ENCODE data around the gene APBB1. TPM values are rescaled to one million over a fixed set of nuclear protein-coding genes. Genes with fewer than 3 reads are reported as not detected.

The APBB1 gene
- total RNA-seq, 4 donors from 2014 or later = 16.2 to 110 (median 38.0) TPM

DNA sequence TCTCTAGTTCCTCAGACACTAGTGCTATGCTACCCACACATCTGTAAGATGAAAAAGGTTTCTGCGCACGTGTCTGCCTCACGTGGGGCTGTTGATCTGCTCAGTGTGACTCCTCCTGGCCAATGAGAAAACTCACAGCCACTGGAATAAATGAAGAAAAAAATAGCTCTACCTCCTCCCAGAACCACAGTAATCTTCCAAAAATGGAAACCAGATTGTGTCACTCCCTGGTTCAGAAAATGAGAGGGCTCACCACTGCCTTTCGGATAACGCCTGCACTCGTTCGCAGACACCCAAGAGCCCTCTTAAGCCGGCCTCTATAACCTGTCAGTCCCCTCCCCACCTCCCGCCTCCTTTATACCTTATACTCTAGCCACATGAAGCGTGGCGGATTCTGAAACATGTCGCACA lies 5.1 kb downstream of the APBB1 start:
- H3K27ac ChIP-seq = no peak overlapping the region
- intact Hi-C loops (cut with DNase I; ENCODE audit: low total_unique reads) = no loop called here
- no peaks in the 10 kb centered on the region for H3K9me3 ChIP-seq
- H3K27me3 ChIP-seq = no peaks in the 10 kb centered on the region
- no peak for DNase-seq
- no peak for TF ChIP-seq POLR2A (IDR thresholded peaks at IDR 0.05)
- TF ChIP-seq, protein P1, sequence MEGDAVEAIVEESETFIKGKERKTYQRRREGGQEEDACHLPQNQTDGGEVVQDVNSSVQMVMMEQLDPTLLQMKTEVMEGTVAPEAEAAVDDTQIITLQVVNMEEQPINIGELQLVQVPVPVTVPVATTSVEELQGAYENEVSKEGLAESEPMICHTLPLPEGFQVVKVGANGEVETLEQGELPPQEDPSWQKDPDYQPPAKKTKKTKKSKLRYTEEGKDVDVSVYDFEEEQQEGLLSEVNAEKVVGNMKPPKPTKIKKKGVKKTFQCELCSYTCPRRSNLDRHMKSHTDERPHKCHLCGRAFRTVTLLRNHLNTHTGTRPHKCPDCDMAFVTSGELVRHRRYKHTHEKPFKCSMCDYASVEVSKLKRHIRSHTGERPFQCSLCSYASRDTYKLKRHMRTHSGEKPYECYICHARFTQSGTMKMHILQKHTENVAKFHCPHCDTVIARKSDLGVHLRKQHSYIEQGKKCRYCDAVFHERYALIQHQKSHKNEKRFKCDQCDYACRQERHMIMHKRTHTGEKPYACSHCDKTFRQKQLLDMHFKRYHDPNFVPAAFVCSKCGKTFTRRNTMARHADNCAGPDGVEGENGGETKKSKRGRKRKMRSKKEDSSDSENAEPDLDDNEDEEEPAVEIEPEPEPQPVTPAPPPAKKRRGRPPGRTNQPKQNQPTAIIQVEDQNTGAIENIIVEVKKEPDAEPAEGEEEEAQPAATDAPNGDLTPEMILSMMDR (IDR thresholded peaks at IDR 0.05) = no peak
- no peaks in the 10 kb centered on the region for H3K4me1 ChIP-seq
- no peaks in the 10 kb centered on the region for H3K36me3 ChIP-seq
- no peak overlapping the region for H3K4me3 ChIP-seq

DNA sequence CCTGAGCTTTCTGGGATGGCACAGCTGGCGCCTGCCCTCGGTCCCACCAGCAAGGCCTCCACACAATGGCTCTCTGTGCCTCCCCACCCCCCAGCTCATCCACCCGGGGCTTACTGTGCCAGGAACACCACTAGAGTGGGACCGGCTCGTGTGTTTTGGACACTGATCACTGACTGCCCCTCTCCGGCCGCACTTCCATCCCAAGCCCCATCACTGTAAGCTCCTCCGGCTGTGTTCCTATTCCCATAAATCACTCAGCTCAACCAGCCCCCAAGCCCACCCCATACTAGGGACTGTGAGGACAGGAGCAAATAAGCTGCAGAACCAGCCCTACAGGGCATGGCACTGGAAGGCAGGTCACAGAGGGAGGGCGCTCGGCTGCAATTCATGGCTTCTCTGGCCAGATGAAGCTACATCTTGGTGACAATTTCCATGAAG lies 7.3 kb downstream of the APBB1 start:
- Histone ChIP-seq H3K9me3 (no peaks in the 10 kb centered on the region), H3K36me3 (no peaks in the 10 kb centered on the region), H3K4me1 (no peaks in the 10 kb centered on the region), H3K4me3 (no peak overlapping the region), H3K27me3 (no peaks in the 10 kb centered on the region), H3K27ac (no peak overlapping the region)
- TF ChIP-seq, protein P1 (IDR thresholded peaks at IDR 0.05) = no peak
- TF ChIP-seq POLR2A (IDR thresholded peaks at IDR 0.05) = no peak
- DNase-seq = no peak
- intact Hi-C loops (cut with DNase I; ENCODE audit: low total_unique reads) = no loop called here

DNA sequence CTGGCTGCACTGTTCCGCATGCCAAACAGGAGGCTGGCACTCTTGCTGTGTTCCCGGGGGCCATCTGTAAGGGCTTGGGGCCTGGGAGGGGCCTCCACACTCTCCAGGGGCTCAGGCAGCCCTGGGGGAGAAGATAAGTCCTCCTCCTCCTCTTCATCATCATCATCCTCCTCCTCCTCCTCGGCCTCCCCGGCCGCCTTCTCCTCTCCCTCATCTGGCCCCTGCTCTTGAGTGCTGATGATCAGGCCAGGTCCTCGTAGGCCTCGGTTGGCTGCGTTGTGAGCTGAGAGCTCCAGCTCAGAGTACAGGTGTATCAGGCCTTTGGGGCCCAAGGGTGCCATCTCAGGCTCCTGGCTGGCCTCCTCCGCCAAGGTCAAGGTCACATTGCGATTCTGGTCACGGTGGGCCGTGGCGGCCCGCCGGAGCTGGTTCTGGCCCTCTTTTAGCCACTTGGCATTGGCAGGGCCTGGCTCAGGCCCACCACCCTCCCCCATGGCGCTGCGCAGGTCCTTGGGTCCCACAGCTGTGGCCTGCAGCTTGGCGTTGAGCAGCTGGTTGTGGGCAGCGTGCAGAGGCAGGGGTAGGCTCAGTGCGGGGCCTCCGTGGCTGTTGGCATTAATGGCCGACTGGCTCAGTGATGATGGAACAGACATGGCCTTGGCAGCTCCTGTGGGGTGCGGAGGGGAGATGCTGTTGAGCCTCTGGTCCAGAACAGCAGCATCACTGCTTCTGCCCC lies 8.0 kb downstream of the APBB1 start:
- intact Hi-C loops (cut with DNase I; ENCODE audit: low total_unique reads) = no loop called here
- TF ChIP-seq POLR2A (IDR thresholded peaks at IDR 0.05) = no peak
- TF ChIP-seq, protein P1 (IDR thresholded peaks at IDR 0.05) = no peak
- H3K36me3 ChIP-seq = no peaks in the 10 kb centered on the region
- no peaks in the 10 kb centered on the region for H3K9me3 ChIP-seq
- H3K27me3 ChIP-seq = no peaks in the 10 kb centered on the region
- no peak overlapping the region for H3K4me3 ChIP-seq
- no peak for DNase-seq
- H3K4me1 ChIP-seq = no peaks in the 10 kb centered on the region
- no peak overlapping the region for H3K27ac ChIP-seq

DNA sequence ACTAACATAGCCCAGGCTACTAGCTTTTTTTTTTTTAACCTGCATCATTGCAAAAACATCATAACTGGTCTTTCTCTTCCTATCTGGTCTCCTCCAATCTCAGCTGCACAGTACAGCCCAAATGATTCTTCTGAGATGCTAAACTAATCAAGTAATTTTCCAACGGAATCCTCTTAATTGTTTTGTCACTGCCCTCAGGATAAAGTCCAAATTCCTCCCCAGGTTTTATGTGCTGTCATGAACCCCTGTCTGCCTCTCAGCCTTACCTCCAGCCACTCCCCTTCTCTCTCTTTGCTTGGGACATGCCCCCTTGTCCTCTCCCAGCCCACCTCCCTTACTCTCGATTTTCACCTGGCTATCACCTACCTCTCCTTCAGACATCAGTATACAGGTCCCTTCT lies 12.5 kb downstream of the APBB1 start:
- H3K27me3 ChIP-seq = no peaks in the 10 kb centered on the region
- no peaks in the 10 kb centered on the region for H3K9me3 ChIP-seq
- DNase-seq = no peak
- no peak overlapping the region for H3K27ac ChIP-seq
- intact Hi-C loops (cut with DNase I; ENCODE audit: low total_unique reads) = no loop called here
- TF ChIP-seq, protein P1 (IDR thresholded peaks at IDR 0.05) = no peak
- no peak for TF ChIP-seq POLR2A (IDR thresholded peaks at IDR 0.05)
- peaks cover 0 to 12% of the 10 kb centered on the region in 2 donors for H3K4me1 ChIP-seq
- no peaks in the 10 kb centered on the region for H3K36me3 ChIP-seq
- H3K4me3 ChIP-seq = no peak overlapping the region

DNA sequence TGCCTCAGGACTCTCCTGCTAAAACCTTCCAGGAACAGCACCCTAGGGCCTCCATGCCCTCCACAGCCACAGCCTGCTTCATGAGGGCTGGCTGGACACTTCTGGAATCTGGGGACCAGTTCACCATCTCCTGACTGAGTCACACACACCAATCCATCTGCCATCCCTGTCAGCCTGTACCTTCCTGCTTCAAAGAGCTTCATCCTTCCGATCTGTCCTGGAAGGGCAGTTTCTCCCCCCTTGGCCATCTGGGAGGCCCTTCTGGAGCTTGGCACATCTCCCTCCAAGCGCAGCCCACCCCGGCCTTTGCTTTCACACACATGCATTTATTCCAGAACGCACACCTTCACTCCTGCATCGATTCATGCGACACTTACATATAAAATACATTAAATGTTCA lies 13.0 kb downstream of the APBB1 start:
- Histone ChIP-seq H3K36me3 (no peaks in the 10 kb centered on the region), H3K4me3 (no peak overlapping the region)

More for the DNA sequence above, 13.0 kb downstream of the APBB1 start:
- intact Hi-C loops (cut with DNase I; ENCODE audit: low total_unique reads) = no loop called here
- TF ChIP-seq, protein P1 (IDR thresholded peaks at IDR 0.05) = no peak
- TF ChIP-seq POLR2A (IDR thresholded peaks at IDR 0.05) = no peak
- Histone ChIP-seq H3K27ac (no peak overlapping the region), H3K9me3 (no peaks in the 10 kb centered on the region), H3K4me1 (peaks cover 0 to 12% of the 10 kb centered on the region in 2 donors), H3K27me3 (no peaks in the 10 kb centered on the region)
- no peak for DNase-seq
